GM19238 (cell line): Measurements from ENCODE around the gene HERC4.
"Not testable (repeated sequence)": the region's sequence is repeated elsewhere in the genome, so short reads cannot be mapped to it uniquely, and the experiment has no call there.

Experiments used
- DNase-seq: peaks from one replicate; pipeline ENCODE4 v3.0.0; 2011; ENCODE audit warnings: low spot score; ENCODE audit not compliant: insufficient read length

Gene HERC4

GRCh38 chr10:67971311-67971710 is 103.8 kb downstream of the HERC4 start:
- no peak for DNase-seq

DNA sequence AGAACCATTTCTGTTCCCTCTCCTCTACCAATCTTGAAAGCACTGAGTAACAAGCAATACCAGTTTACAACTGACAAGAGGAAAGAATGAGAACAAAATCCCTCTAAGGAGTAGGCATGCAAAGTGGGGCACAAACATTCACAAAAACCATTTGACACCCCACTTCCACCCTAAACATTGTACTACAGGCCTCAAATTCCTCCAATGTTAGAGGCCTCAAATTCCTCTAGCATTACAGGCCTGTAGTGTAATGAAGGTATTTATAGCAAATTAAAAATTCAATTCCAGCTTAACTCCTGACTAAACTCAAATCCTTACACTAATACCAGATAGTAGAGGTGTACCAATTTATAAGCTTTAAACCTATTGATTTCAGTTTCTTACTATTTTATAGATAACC is 105.2 kb downstream of the HERC4 start:
- DNase-seq, result no peak

DNA sequence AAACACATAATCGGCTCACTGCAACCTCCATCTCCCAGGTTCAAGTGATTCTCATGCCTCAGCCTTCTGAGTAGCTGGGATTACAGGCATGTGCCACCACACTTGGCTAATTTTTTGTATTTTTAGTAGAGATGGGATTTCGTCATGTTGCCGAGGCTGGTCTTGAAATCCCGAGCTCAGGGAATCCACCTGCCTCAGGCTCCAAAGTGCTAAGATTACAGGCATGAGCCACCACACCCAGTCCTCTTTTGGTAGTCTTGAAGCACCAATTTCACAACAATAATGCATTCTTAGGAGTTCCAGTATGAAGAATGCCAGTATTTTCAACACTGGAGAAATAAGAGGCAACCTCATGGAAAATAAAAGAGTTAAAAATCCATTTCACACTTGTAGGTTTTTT is 109.0 kb downstream of the HERC4 start:
- DNase-seq, result not testable (repeated sequence)

- no peak for DNase-seq
Measured at GRCh38 chr10:67965456-67965855, 109.6 kb downstream of the HERC4 start.

DNA sequence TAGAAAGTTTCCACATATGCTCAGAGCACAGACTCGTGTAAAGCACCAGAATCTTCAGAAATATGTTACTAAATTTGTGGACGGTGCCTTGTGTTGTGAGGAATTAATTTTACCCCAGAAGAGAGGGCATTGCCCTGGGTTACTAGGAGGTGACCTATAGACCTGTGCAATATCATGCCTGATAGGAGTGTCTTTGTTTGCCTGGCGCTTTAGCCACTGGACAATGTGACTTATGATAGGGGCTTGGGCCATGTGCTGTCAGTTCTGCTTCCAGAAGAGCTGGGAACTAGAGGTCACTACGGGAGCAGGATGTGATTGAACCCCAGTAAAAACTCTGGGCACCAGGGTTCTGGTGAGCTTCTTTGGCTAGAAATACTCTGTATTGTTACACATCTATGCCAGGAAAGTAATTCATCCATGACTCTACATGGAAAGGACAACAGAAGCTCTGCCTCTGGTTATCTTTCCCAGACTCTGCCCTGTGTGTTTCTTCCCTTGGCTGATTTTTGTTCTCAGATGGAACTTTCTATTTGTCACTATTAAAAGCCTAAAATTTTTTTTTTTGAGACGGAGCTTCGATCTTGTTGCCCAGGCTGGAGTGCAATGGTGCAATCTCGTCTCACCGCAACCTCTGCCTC is 115.1 kb downstream of the HERC4 start:
- DNase-seq, result no peak

- no peak for DNase-seq
Measured at GRCh38 chr10:67955614-67956013, 119.5 kb downstream of the HERC4 start.

- DNase-seq, result no peak
Measured at GRCh38 chr10:67943917-67944316, 131.2 kb downstream of the HERC4 start.

DNA sequence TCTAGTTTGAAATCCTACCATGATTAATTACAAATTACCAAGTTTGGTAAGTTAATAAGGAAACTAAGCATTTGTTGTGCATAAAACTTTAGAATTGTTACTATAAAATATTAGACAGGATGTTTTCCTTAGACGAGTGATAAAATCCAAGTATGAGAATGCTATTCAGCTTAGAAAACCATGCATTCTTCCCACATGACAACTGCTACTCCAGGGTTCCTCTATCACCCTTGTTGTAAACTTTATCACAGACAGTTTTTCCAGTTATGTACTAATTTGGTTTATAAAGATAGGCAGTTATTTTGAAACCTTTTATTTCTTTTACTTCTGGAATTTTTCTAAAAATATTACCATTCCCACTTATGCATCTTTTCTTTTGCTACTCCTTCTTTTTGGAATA is 138.7 kb downstream of the HERC4 start:
- DNase-seq, result no peak

- no peak for DNase-seq
Measured at GRCh38 chr10:67935223-67935622, 139.9 kb downstream of the HERC4 start.

DNA sequence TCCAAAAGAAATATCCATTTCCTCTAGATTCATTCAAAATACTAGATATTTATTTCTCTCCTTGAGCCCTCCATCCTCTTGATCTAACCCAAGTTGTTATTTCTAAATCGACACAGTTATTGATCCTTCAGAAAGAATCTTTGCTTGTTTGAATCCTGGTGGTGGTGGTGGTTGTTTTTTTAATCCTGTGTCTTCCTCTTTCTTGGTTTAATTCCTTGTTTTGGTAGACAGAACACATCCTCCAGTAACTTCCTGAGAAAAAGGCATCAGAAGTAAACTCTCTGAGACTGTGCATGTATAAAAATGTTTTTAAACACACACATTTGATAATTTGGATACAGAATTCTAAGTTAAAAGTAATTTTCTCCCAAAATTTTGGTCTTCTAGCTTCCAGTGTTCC is 140.7 kb downstream of the HERC4 start:
- no peak for DNase-seq

DNA sequence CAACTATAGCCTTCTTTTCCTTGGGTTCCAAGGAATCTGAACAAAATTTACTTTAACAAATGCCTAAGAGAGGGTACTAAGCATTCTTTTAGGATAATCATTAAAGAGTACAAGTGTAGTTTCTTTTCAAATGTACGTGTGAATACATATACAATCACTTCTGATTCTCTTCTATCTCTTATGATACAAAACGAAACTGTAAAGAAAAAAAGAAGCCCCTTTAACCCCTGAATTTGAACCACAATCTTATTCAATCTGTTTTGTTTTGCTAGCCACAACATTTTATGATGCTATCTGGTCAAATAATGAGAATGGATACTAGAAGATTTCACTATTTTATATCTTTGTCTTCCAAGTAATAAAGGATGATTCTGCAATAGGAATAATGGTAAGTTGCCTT is 141.9 kb downstream of the HERC4 start:
- no peak for DNase-seq

DNA sequence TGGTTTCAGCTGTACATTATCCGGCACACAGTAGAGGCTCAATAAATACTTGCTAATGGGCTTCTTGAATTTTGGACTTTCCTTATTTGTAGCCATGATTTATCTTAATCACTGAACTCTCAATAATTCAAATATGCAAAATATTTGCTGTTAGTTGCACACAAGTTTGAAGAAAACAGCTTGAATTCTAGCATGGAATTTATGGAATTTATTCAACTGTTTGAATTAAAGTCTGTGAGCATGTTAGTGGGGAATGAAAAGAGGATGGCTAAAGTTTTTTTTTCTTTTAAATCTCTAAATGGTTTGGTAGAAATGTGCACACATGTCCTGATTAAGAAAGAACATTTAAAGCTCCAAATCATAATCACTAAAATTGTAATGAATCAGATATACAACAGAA is 148.1 kb downstream of the HERC4 start:
- DNase-seq, result no peak

DNA sequence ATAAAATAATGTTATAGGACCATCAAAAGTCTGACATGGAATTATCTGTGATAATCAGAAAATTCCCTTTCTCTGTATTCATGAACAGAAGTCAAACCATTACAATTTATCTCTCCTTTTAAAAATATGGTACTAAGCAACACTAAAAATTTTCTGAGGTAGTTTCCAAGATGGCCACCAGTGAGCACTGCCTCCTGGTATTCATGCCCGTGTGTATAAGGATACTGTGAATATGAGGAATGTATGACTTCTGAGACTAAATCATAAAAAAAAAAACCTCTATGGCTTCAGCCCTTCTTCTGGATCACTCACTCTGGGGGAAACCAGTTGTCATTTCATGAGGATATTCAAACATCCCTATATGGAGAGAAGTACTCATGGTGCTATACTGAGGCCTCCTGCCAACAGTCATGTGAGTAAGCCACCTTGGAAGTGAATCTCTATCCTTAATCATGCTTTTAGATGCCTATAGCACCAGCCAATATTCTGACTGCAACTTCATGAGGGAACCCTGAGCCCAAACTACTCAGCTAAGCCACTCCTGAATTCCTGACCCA is 149.6 kb downstream of the HERC4 start:
- DNase-seq, result no peak

DNA sequence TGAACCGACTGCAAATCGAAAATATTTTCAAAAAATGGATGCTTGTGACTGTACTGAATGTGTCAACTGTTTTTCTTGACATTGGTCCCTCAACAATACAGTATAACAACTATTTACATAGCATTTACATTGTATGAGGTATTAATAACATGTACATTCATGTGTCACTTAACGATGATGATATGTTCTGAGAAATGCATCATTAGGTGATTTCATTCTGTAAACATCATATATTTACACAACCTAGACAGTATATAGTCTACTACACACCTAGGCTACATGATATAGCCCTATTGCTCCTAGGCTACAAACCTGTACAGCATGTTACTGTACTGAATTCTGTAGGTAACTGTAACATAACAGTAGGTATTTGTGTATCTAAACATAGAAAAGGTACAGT is 150.9 kb downstream of the HERC4 start:
- no peak for DNase-seq

- DNase-seq, result no peak
Measured at GRCh38 chr10:67923551-67923950, 151.5 kb downstream of the HERC4 start.

- DNase-seq, result no peak
Measured at GRCh38 chr10:67921065-67921464, 154.0 kb downstream of the HERC4 start.

- no peak for DNase-seq
Measured at GRCh38 chr10:67917679-67918078, 157.4 kb downstream of the HERC4 start.

DNA sequence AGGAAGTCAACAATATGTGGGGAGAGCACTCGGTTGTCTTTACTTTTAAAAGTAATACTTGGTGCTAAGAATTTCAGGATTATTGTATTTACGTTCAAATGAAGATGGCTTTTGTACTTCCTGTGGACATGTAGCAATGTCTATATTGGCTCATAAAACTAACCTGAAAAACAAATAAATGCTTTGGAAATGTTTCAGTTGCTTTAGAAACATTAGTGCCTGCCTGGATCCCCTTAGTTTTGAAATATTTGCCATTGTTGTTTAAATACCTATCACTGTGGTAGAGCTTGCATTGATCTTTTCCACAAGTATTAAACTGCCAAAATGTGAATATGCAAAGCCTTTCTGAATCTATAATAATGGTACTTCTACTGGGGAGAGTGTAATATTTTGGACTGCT is 157.9 kb downstream of the HERC4 start:
- DNase-seq, result no peak

- no peak for DNase-seq
Measured at GRCh38 chr10:67914777-67915340, 160.2 kb downstream of the HERC4 start.

DNA sequence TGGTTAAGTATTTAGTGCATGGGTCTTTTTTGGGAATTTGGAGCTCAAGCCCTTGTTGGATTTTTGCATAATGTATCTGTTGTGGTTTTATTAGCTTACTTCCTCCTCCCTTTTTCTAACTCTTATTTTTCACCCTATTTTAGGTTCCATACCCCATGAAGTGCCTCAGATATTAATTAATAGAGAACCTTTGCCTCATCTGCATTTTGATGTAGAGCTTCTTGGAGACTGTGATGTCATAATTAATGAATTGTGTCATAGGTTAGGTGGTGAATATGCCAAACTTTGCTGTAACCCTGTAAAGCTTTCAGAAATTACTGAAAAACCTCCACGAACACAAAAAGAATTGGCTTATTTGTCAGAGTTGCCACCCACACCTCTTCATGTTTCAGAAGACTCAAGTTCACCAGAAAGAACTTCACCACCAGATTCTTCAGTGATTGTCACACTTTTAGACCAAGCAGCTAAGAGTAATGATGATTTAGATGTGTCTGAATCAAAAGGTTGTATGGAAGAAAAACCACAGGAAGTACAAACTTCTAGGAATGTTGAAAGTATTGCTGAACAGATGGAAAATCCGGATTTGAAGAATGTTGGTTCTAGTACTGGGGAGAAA is 162.6 kb downstream of the HERC4 start:
- DNase-seq, result no peak

DNA sequence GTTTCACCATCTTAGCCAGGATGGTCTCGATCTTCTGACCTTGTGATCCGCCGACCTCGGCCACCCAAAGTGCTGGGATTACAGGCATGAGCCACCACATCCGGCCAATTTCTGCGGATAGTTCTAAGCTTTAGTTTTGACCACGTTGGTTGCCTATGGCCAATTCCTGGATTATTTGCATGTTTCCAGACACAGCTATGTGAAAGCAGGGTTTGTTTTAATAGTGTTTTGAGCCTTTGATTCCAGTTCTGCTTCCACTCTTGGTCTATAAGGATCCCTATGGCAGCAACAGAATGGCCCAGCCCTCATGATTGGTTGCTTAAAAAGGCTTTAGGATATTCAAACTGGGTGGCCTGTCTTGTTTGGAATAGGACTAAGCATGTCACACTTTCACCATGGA is 171.5 kb downstream of the HERC4 start:
- DNase-seq, result no peak

DNA sequence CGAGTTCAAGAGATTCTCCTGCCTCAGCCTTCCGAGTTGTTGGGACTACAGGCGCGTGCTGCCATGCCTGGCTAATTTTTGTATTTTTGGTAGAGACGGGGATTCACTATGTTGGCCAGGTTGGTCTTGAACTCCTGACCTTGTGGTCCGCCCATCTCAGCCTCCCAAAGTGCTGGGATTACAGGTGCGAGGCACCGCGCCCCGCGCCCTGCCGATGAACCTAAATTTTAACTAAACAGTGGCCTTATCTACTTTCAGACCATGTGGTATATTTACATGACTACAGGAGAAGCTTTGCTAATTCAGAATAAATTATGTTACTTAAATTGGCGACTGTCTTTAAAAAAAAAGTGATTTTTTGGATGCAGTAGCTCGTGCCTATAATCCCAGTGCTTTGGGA is 181.4 kb downstream of the HERC4 start:
- DNase-seq, result no peak
